ENCODE results near the gene SLC12A9.

DNA sequence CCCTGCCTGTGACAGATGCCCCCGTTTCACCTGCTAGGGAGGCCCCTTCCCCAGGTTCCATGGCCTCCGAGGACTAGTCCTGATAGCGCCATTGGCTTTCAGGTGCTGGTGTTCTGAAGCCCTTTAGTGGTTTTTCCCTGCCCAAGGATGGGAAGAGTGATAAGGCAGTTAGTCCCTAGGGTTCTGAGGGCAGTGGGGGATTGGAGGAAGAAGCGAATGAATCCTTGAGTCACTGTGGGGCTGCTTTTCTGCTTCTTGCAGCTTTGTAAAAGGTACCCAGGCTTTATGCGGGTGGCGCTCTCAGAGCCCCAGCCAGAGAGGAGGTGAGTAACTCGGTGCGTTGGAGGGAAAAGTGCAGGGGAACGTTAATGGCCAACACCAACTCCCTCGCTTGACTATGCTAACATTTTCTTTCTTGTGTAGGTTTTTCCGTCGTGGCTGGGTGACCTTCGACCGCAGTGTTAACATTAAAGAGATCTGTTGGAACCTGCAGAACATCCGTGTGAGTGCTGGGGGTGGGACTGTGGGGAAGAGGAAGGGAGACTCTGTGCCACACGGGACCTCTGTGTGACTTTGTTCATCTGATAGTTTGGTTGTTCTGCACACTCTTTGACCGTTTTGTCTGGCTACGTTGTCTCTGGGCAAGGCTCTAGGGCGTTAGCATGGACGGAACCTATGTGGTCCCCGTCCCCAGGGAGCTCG is 33.1 kb downstream of the SLC12A9 start:
- TF ChIP-seq, protein P1, sequence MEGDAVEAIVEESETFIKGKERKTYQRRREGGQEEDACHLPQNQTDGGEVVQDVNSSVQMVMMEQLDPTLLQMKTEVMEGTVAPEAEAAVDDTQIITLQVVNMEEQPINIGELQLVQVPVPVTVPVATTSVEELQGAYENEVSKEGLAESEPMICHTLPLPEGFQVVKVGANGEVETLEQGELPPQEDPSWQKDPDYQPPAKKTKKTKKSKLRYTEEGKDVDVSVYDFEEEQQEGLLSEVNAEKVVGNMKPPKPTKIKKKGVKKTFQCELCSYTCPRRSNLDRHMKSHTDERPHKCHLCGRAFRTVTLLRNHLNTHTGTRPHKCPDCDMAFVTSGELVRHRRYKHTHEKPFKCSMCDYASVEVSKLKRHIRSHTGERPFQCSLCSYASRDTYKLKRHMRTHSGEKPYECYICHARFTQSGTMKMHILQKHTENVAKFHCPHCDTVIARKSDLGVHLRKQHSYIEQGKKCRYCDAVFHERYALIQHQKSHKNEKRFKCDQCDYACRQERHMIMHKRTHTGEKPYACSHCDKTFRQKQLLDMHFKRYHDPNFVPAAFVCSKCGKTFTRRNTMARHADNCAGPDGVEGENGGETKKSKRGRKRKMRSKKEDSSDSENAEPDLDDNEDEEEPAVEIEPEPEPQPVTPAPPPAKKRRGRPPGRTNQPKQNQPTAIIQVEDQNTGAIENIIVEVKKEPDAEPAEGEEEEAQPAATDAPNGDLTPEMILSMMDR (IDR thresholded peaks at IDR 0.05; ENCODE audit: low read depth, low read length): no peak
- TF ChIP-seq, protein P2, sequence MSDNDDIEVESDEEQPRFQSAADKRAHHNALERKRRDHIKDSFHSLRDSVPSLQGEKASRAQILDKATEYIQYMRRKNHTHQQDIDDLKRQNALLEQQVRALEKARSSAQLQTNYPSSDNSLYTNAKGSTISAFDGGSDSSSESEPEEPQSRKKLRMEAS (IDR thresholded peaks at IDR 0.05; ENCODE audit: low read depth, low read length): no peak
- TF ChIP-seq POLR2A (IDR thresholded peaks at IDR 0.05; ENCODE audit: extremely low read depth, insufficient read length) (no peak), MYC (IDR thresholded peaks at IDR 0.05; ENCODE audit: low read depth, low read length) (no peak)
